Hepatic stellate cell (primary cell): ENCODE measurements around the gene HOXA13.

Experiments used
- DNase-seq: peaks from one replicate; pipeline ENCODE4 v3.0.0; 2011; ENCODE audit warnings: low spot score

HOXA13 gene

GRCh38 chr7:27192546-27193334 is 7.2 kb downstream of the HOXA13 start:
- no peak for DNase-seq

DNA sequence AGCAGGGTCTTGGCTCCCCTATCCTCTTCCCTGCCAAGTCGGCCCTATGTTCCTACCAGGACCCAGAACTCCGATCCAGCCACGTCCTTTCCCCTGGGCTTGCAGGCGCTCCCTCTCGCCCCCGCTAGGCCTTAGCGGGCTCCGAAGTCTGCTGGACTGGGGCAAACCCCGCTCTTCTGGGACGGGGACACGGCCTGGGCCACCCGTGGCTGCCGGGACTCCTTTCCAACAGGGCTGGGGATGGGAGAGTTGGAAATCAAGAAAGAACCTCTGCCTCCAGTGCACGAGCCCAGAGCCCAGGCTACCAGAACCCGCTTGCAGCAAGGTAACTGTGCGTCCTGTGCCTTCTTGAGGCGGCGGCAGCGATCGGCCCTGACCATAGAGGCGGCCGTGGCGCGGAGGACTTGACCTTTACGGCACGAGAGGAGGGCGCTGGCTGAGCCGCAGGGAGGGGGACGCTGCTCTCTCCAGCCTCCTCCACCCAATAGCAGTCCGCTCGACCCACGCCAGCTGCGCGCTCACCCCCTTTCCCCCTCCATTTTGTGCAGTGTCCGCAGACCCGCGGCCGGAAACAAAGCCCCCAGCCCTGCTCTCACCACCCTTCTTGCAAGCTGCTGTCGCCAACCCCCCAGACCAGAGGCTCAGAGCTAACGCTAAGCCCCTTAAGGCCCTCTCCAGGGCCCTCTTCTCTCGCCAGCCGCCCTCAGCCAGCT is 7.9 kb downstream of the HOXA13 start:
- no peak for DNase-seq

DNA sequence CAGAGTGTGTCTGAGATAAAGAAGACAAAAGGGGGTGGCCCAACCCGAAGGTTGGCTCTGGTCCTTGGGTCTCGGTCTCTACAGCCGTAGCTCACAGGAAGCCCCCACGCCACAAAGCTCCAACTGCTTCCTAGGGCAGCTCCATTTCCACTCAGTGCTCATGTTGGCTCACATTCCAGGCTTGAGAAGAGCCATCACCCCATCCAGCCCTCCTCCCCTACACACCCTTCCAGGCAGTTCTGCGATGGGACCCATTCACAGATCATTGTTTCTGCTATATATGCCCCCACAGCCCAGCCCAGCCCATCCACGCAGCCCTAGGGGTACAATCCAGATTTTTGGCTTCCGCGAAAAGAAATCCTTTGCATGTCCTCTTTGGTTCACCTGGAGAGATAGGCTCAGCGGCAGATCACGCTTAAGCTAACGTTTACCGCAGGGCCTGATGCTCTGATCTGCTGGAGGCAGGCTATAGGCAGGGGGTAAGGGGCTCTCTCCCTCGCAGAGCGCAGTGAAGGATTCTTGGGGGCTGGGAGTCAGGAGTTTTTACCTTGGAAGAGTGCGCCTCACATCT is 8.6 kb downstream of the HOXA13 start:
- DNase-seq: no peak

- DNase-seq: no peak
These were observed 9.7 kb downstream of the HOXA13 start for GRCh38 chr7:27189997-27190748.

DNA sequence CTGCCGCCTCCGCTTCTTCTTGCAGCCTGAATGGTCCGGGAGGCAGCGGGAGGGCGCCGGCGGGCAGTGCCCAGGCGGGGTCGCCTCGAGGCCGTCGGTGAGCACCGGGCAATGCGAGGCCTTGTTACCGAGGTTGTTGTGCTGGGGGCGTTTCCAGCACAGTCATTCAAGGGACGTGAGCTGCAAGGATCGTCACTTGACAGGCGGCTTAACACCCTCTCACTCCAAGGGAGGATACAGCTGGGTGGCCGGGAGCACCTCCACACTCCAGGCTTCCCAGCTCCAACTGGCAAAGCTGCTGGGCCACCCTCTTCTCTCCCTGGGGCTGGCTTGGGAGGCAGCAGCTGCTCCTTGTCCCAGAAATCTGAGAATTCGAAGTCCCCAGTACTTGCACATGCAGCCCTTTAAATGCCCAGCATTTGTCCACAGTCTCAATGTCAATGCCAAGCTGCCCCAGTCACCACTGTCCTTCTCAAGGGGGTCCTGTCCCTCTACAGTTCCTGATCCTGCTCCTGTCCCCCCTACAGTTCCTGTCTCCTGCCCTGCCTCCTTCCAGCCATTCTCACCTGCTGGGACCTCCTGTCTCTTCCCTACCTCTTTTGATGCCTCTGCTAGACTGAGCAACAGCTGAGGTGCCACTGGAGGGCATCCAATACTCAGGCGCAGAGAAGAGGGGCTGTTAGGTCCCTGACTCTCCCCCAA is 10.4 kb downstream of the HOXA13 start:
- DNase-seq: no peak

DNA sequence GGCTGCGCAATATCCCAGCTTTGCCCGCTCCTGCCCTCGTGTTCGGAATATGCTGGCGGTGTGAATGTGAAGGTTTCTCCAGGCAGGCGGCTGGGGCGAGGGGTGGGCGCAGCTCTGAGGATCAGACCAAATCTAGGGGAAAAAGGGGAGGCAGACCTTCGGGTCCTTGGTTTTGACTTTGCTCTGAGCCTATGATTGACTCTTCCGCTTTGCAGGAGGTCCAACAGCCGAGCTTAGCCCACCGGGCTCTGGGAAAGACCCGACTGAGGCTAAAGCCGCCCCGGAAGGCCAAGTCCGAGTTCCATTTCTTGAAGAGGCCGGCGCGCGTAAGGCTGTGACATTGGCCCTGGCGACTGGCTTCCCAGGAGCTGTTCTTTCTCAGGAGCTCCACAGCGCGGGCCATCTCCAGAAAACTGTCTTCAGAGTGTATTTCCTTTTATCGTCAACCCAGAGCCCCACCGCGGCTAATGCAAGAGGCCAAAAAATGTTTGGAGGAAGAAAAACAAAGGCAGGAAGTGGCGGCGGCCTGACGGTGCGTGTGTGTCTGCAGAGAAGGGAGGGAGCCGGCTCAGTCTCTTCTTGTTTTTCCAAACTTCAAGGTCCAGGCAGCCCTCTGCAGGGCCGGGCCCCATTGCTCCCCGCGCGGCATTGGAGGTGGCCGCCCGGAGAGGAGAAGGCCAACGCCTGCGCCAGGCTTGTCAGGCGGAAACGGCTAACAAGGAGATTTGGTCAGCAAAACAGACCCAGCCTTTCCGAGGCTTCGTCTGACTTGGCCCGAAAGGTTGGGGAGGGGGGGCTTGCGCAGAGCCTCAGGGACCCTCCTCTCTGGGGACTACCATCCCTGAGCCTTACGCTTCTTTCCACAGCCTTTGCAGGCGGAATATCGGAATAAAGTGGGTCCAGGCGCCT is 11.3 kb downstream of the HOXA13 start:
- DNase-seq: no peak

- no peak for DNase-seq
These were observed 12.2 kb downstream of the HOXA13 start for GRCh38 chr7:27187475-27188385.

DNA sequence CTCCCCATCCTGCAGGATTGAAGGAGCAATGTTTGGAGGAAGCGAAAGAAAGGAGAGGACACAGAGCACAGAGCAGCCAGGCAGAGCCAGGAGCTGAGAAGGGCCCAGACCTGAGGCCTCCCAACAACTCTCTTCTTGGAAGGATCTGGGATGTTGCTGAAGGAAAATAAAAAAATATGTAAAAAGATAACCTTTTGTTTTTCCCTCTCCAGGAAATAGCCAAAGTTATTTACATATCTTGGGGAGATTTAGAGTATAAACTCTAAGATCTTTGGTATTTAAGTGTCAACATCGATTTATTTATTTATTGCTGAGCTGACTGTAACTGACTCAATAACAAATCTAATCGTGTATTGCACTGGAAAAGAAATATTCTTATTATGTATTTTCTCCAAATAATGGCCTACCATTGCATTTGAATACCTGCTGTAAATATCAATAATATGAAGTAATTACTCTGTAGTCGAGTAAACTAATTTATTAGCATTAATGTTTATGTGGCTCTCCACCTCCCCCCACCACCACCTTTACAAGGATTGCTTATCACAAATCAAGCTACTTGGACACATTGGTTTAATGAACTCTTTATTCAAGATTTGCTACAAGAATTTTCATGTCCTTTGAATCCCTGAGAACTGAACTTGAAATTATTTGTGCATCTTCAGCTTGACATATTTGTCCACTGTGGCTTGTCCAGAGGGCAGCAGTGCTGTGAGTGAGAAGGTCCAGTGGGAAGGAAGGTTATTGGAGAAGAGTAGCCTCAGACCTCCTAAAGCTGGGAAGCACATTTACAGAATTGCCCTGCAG is 13.0 kb downstream of the HOXA13 start:
- no peak for DNase-seq

GRCh38 chr7:27185854-27186667 is 13.8 kb downstream of the HOXA13 start:
- DNase-seq: no peak

DNA sequence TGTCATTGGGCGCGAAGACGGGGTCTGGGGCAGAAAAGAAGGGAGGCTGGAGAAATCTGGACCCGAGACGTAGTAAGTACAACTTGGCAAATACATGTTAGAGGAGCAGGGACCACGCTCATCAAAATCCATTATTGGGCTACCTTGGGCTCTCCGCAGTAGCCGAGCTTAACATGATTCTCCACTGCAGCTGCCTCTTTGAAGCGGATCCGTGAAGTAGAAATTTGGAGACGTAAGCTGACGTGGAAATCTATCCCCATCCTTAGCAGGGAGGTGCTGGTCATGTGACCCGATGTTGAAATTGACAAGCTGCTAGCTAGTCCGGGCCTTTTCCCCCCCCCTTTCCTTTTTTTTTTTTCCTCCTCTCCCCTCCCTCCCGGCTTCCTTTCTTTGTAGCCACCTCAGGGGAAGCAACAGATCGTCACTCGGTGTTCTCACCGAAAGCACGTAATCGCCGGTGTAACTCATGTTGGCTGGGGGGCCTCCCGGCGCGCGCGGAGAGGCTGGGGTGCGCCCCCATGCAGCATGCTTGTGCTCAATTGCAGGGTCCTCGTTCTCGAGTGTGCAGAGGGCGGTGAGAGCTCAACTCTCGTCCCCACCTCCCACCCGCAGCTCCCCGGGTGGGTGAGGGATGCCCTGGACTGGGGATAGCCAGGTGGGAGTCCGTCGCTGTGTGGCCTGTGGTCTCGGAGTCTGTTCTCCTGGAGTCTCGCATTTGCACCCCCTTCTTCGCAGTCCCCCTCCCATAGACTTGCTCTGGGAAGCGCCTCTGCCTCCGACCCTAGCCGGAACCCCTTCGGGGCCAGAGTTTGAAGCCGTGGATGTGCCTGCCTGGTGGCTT is 14.7 kb downstream of the HOXA13 start, which contains the start of gene HOXA11:
Gene HOXA11 (minus strand): TSS at position 220 of the 841 bp plus-strand sequence. CDS start 88 bp downstream, at position 132.
- DNase-seq: no peak

- no peak for DNase-seq
These were observed 15.4 kb downstream of the HOXA13 start for GRCh38 chr7:27184337-27185012.

GRCh38 chr7:27183682-27184336 is 16.1 kb downstream of the HOXA13 start:
- no peak for DNase-seq

DNA sequence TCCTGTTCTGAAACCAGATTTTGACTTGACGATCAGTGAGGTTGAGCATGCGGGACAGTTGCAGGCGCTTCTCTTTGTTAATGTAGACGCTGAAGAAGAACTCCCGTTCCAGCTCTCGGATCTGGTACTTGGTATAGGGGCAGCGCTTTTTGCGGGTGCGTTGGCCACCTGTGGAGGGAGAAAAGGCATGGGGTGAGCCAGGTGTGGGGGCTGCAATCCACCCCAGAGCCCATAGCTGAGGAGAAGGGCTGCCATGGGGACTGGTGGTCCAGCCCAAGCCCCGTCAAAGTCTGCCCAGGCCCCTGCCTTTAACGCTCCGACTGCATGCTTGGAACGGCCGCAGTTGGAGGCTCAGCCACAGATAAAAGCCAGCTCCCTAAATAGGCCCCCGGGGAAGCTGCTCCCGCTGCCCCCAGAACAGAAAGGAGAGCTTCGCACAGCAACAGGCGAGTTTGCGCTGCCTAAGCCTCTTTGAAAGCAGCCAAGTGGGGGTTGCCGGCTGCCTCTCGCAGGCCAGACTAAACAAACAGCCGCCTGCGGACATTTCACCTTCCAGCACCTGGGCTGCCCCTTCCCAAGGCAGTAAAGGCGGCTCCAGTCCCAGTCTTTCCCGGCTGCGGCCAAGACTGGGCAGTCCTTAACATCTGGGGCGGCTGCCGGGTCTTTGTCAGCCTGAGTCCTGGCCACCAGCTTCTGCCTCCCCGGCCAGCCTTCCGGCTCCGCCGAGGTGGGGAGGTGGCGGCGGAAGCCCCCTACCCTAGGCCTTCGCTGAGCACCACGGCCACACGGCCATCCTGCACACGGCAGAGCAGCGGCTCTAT is 16.8 kb downstream of the HOXA13 start:
- no peak for DNase-seq

- DNase-seq: no peak
These were observed 17.5 kb downstream of the HOXA13 start for GRCh38 chr7:27182285-27182841.
